A673 (cell line): Measurements from ENCODE around the gene DNM1. TPM values are rescaled to one million over a fixed set of nuclear protein-coding genes. Genes with fewer than 3 reads are reported as not detected.

Source experiments
- BruUV-seq: library from RNA; stranded (reverse); fragments of 400-500 nt; replicated peaks from 2 replicates; lab custom pipeline; 2021; lab: Mats Ljungman, UMichigan
- CTCF ChIA-PET: fragments of 300-600 bp; sonication (Branson Sonifier 250); formaldehyde crosslinking; loops from one replicate; lab custom pipeline; 2022; ENCODE audit warnings: antibody characterized with exemption; lab: Charles Lee
- POLR2A ChIA-PET: fragments of 300-600 bp; sonication (Branson Sonifier 250); formaldehyde crosslinking; loops from one replicate; lab custom pipeline; 2022; ENCODE audit warnings: antibody characterized with exemption; ENCODE audit not compliant: low non-redundant PET; lab: Charles Lee
- DNase-seq: peaks from one replicate; pipeline ENCODE4 v3.0.0-alpha.2; 2015; ENCODE audit warnings: low spot score
- H3K27ac ChIP-seq: fragments of 200-600 bp; sonication (generic); 2 replicates; pipeline ENCODE4 v1.5.1; 2016; ENCODE audit warnings: mixed run types, low read depth, mild to moderate bottlenecking, mixed read lengths, antibody characterized with exemption, low read length; ENCODE audit not compliant: poor library complexity, severe bottlenecking
- H3K27me3 ChIP-seq: fragments of 200-600 bp; sonication (generic); replicated peaks from 2 replicates; pipeline ENCODE4 v1.6.1; 2017; ENCODE audit warnings: mixed run types, low read depth, mild to moderate bottlenecking, mixed read lengths, antibody characterized with exemption, low read length; ENCODE audit not compliant: insufficient read depth, poor library complexity
- H3K36me3 ChIP-seq: fragments of 200-600 bp; sonication (generic); 2 replicates; pipeline ENCODE4 v1.6.1; 2016; ENCODE audit warnings: mixed run types, mild to moderate bottlenecking, mixed read lengths, antibody characterized with exemption, low read length; ENCODE audit not compliant: insufficient read depth, poor library complexity, severe bottlenecking
- H3K4me1 ChIP-seq: fragments of 200-600 bp; sonication (generic); 2 replicates; pipeline ENCODE4 v1.6.1; 2017; ENCODE audit warnings: mixed run types, mild to moderate bottlenecking, mixed read lengths, antibody characterized with exemption, low read length; ENCODE audit not compliant: insufficient read depth, poor library complexity, severe bottlenecking
- H3K4me3 ChIP-seq: fragments of 200-600 bp; sonication (generic); 2 replicates; pipeline ENCODE4 v1.5.1; 2016; ENCODE audit warnings: low read depth, mixed run types, mild to moderate bottlenecking, mixed read lengths, low read length; ENCODE audit not compliant: poor library complexity, severe bottlenecking
- H3K9me3 ChIP-seq: fragments of 200-600 bp; sonication (generic); 2 replicates; pipeline ENCODE4 v1.6.1; 2016; ENCODE audit warnings: mixed run types, low read depth, mild to moderate bottlenecking, mixed read lengths, antibody characterized with exemption, low read length; ENCODE audit not compliant: poor library complexity, severe bottlenecking
- CTCF ChIP-seq: fragments of 300-800, 200-600 bp; sonication (generic); conservative IDR thresholded peaks from 2 replicates; pipeline ENCODE4 v1.5.1; 2017; ENCODE audit warnings: low read depth, mild to moderate bottlenecking, antibody characterized with exemption, low read length, moderate library complexity, mixed read lengths
- EZH2 ChIP-seq: fragments of 200-600 bp; sonication (generic); IDR thresholded peaks from 2 replicates; pipeline ENCODE4 v1.6.1; 2017; ENCODE audit warnings: borderline replicate concordance, low read depth, mild to moderate bottlenecking, mixed read lengths, antibody characterized with exemption, low read length; ENCODE audit not compliant: poor library complexity, severe bottlenecking
- intact Hi-C: fragments of 100-400 bp; cut with micrococcal nuclease; formaldehyde crosslinking; loops from one replicate; pipeline ENCODE4 v1.10.0; 2022; ENCODE audit not compliant: unreplicated experiment
- microRNA-seq: library from miRNA; unstranded; fragments of <30 nt; microRNA quantifications from one replicate; pipeline ENCODE4 v1.2.0, GENCODE V29; 2021
- total RNA-seq: library from RNA; stranded (reverse); gene quantifications from 2 replicates; pipeline ENCODE4 v1.2.3, GENCODE V29; 2021

Gene DNM1
- total RNA-seq, 1 experiment from 2014 or later, result 7.6 TPM

GRCh38 chr9:128298535-128299482 is 95.6 kb downstream of the DNM1 start:
- intact Hi-C loops, result loop anchor here (5.0 kb wide), 1 partner anchor 113 kb away; no protein-coding TSS in a partner anchor
- ChIA-PET CTCF (no interaction called here), POLR2A (interaction anchor here (0.7 kb wide), 1 partner anchor 12 kb away, joined by 8 read pairs; no protein-coding TSS in a partner anchor)
- H3K4me3 ChIP-seq, result no peak overlapping the region
- no peak overlapping the region for H3K27ac ChIP-seq
- H3K36me3 ChIP-seq, result no peaks in the 10 kb centered on the region
- no TSS peak for BruUV-seq
- TF ChIP-seq CTCF, result no peak
- no peak for TF ChIP-seq EZH2
- H3K9me3 ChIP-seq, result no peaks in the 10 kb centered on the region
- no peaks in the 10 kb centered on the region for H3K4me1 ChIP-seq
- H3K27me3 ChIP-seq, result no peaks in the 10 kb centered on the region
- no peak for DNase-seq

GRCh38 chr9:128304136-128304970 is 101.2 kb downstream of the DNM1 start:
- Histone ChIP-seq H3K9me3 (no peaks in the 10 kb centered on the region), H3K27me3 (no peaks in the 10 kb centered on the region), H3K27ac (no peak overlapping the region), H3K4me1 (no peaks in the 10 kb centered on the region), H3K36me3 (peaks cover 4% of the 10 kb centered on the region), H3K4me3 (no peak overlapping the region)
- DNase-seq, result no peak
- intact Hi-C loops, result no loop called here
- TF ChIP-seq CTCF (no peak), EZH2 (no peak)
- CTCF ChIA-PET, result no interaction called here
- no TSS peak for BruUV-seq
- POLR2A ChIA-PET, result interaction anchor here (0.9 kb wide), 1 partner anchor 8 kb away, joined by 3 read pairs; no protein-coding TSS in a partner anchor

Small RNA genes lying within 50 kb of the gene (microRNA-seq; reads per million reads assigned to microRNA genes)
- gene MIR199B (20.0 reads per million, percentile 42 among the genes with 10 or more reads in this experiment), gene MIR3154 (not detected)

Other genes with a start within 250 kb of the DNM1 start
- 30.0 and 34.1 TPM in 2 replicates for gene EEIG1, start 222.4 kb upstream of the DNM1 start, total RNA-seq
- 9.3 and 10.8 TPM in 2 replicates for gene NAIF1, start 136.1 kb upstream of the DNM1 start, total RNA-seq
- 24.7 and 26.1 TPM in 2 replicates for gene SLC25A25, start 135.1 kb upstream of the DNM1 start, total RNA-seq
- gene PTGES2, start 75.7 kb upstream of the DNM1 start, total RNA-seq, result 120 and 122 TPM in 2 replicates
- not detected in 2 replicates for gene LCN2, start 53.9 kb upstream of the DNM1 start, total RNA-seq
- 41.9 and 50.2 TPM in 2 replicates for gene BBLN, start 43.1 kb upstream of the DNM1 start, total RNA-seq
- gene CIZ1, start 11.8 kb upstream of the DNM1 start, total RNA-seq, result 158 and 161 TPM in 2 replicates
- 87.0 and 105 TPM in 2 replicates for gene GOLGA2, start 72.6 kb downstream of the DNM1 start, total RNA-seq
- gene SWI5, start 72.9 kb downstream of the DNM1 start, total RNA-seq, result 19.0 and 24.2 TPM in 2 replicates
- gene TRUB2, start 119.1 kb downstream of the DNM1 start, total RNA-seq, result 47.8 and 57.4 TPM in 2 replicates
- gene COQ4, start 119.5 kb downstream of the DNM1 start, total RNA-seq, result 58.2 and 62.8 TPM in 2 replicates
- gene SLC27A4, start 137.1 kb downstream of the DNM1 start, total RNA-seq, result 35.4 and 39.1 TPM in 2 replicates
- gene URM1, start 168.0 kb downstream of the DNM1 start, total RNA-seq, result 67.0 and 84.8 TPM in 2 replicates
- 10.1 and 14.7 TPM in 2 replicates for gene CERCAM, start 217.5 kb downstream of the DNM1 start, total RNA-seq